GM19035 (cell line): ENCODE results near the gene NFE2L2.
"Not testable (repeated sequence)": the region's sequence is repeated elsewhere in the genome, so short reads cannot be mapped to it uniquely, and the experiment has no call there.

Experiments
- ATAC-seq: cut with Tn5 transposase; IDR thresholded peaks from one replicate; pipeline ENCODE4 v1.9.1; 2021; ENCODE audit not compliant: unreplicated experiment

NFE2L2 gene

GRCh38 chr2:177281400-177282180, 17.1 kb upstream of the NFE2L2 start:
- peak; percentile 63 for ATAC-seq

- no peak for ATAC-seq
Measured at GRCh38 chr2:177279847-177280246, 15.3 kb upstream of the NFE2L2 start.

- ATAC-seq = no peak
Measured at GRCh38 chr2:177275743-177276055, 11.2 kb upstream of the NFE2L2 start.

- ATAC-seq = no peak
Measured at GRCh38 chr2:177275040-177275742, 10.7 kb upstream of the NFE2L2 start.

GRCh38 chr2:177273408-177273807, 8.9 kb upstream of the NFE2L2 start:
- ATAC-seq = no peak

- ATAC-seq = no peak
Measured at GRCh38 chr2:177272765-177273164, 8.2 kb upstream of the NFE2L2 start.

- ATAC-seq = no peak
Measured at GRCh38 chr2:177271981-177272666, 7.6 kb upstream of the NFE2L2 start.

- no peak for ATAC-seq
Measured at GRCh38 chr2:177270531-177270930, 6.0 kb upstream of the NFE2L2 start.

- ATAC-seq = no peak
Measured at GRCh38 chr2:177268901-177269300, 4.4 kb upstream of the NFE2L2 start.

GRCh38 chr2:177268187-177268871, 3.8 kb upstream of the NFE2L2 start:
- ATAC-seq = no peak

GRCh38 chr2:177266955-177267354, 2.4 kb upstream of the NFE2L2 start:
- ATAC-seq = not testable (repeated sequence)

GRCh38 chr2:177265824-177266817, 1.6 kb upstream of the NFE2L2 start:
- no peak for ATAC-seq

GRCh38 chr2:177264209-177264692, 276 bp downstream of the NFE2L2 start:
- ATAC-seq = peak; percentile 23

GRCh38 chr2:177263451-177264208, 897 bp downstream of the NFE2L2 start:
- ATAC-seq = peak; percentile 51

GRCh38 chr2:177262958-177263450, 1.5 kb downstream of the NFE2L2 start:
- ATAC-seq = no peak

GRCh38 chr2:177262092-177262491, 2.4 kb downstream of the NFE2L2 start:
- no peak for ATAC-seq

GRCh38 chr2:177261116-177262060, 3.1 kb downstream of the NFE2L2 start:
- ATAC-seq = no peak

GRCh38 chr2:177260379-177260778, 4.1 kb downstream of the NFE2L2 start:
- no peak for ATAC-seq
